Measurements from ENCODE around the gene COL23A1. TPM values are rescaled to one million over a fixed set of nuclear protein-coding genes. Genes with fewer than 3 reads are reported as not detected.

COL23A1 gene
- total and polyA plus RNA-seq, 8 donors = 0.06 to 0.68 (median 0.33) TPM; not detected in 2

- H3K36me3 ChIP-seq = no peaks in the 10 kb centered on the region
- DNase-seq (peak in 1 of 6 donors; percentile 58), ATAC-seq (peak in 2 of 4 donors; percentile 22 to 37), FAIRE-seq (no peak)
- H3K27me3 ChIP-seq = no peaks in the 10 kb centered on the region
- WGBS, 2 donors = 1 to 3% methylated on average over 13 of the region's 13 CpGs
- intact Hi-C loops (cut with DNase I) = no loop called here
- TF ChIP-seq CTCF (IDR thresholded peaks at IDR 0.05) = no peak
- no peak overlapping the region for H3K4me3 ChIP-seq
- no peaks in the 10 kb centered on the region for H3K9me3 ChIP-seq
- H3K4me1 ChIP-seq = peaks cover 0 to 4% (median 0%) of the 10 kb centered on the region in 3 donors
- H3K27ac ChIP-seq = no peak overlapping the region
Observed at GRCh38 chr5:178356431-178356872, 233.7 kb downstream of the COL23A1 start.

GRCh38 chr5:178355671-178356070, 234.5 kb downstream of the COL23A1 start:
- DNase-seq = no peak
- ATAC-seq = no peak
- H3K36me3 ChIP-seq = no peaks in the 10 kb centered on the region
- no peak for TF ChIP-seq CTCF (IDR thresholded peaks at IDR 0.05)
- H3K9me3 ChIP-seq = no peaks in the 10 kb centered on the region
- no peak for FAIRE-seq
- H3K27me3 ChIP-seq = no peaks in the 10 kb centered on the region
- H3K27ac ChIP-seq = no peak overlapping the region
- intact Hi-C loops (cut with DNase I) = no loop called here
- no peak overlapping the region for H3K4me3 ChIP-seq
- WGBS, 2 donors = 55 to 65% methylated on average over 9 of the region's 9 CpGs
- H3K4me1 ChIP-seq = peaks cover 0 to 4% (median 0%) of the 10 kb centered on the region in 3 donors

GRCh38 chr5:178353461-178353860, 236.7 kb downstream of the COL23A1 start:
- H3K36me3 ChIP-seq = no peaks in the 10 kb centered on the region
- no peak for ATAC-seq
- no peak for TF ChIP-seq CTCF (IDR thresholded peaks at IDR 0.05)
- no peaks in the 10 kb centered on the region for H3K9me3 ChIP-seq
- H3K27me3 ChIP-seq = no peaks in the 10 kb centered on the region
- no peak overlapping the region for H3K4me3 ChIP-seq
- no peak for DNase-seq
- intact Hi-C loops (cut with DNase I) = no loop called here
- WGBS, 2 donors = 65 to 78% methylated on average over 9 of the region's 9 CpGs
- FAIRE-seq = no peak
- H3K27ac ChIP-seq = no peak overlapping the region
- peaks cover 0 to 4% (median 0%) of the 10 kb centered on the region in 3 donors for H3K4me1 ChIP-seq

GRCh38 chr5:178352035-178352349, 238.2 kb downstream of the COL23A1 start:
- WGBS, 2 donors = 77 to 86% methylated on average over 8 of the region's 8 CpGs

More at GRCh38 chr5:178352035-178352349, 238.2 kb downstream of the COL23A1 start:
- H3K9me3 ChIP-seq = no peaks in the 10 kb centered on the region
- TF ChIP-seq CTCF (IDR thresholded peaks at IDR 0.05) = no peak
- intact Hi-C loops (cut with DNase I) = no loop called here
- H3K36me3 ChIP-seq = no peaks in the 10 kb centered on the region
- DNase-seq (peak in 1 of 6 donors; percentile 12), FAIRE-seq (no peak), ATAC-seq (no peak)
- no peaks in the 10 kb centered on the region for H3K27me3 ChIP-seq
- no peak overlapping the region for H3K4me3 ChIP-seq
- no peak overlapping the region for H3K27ac ChIP-seq
- H3K4me1 ChIP-seq = peaks cover 0 to 4% (median 0%) of the 10 kb centered on the region in 3 donors
